Stimulated activated naive B cell treated with anti-CD40 and anti-IgM and Interleukin-4, amounts not matched to agents 10 μg/mL and 1 μg/mL and 100 μg/mL, for 72 hours (primary cell): ENCODE results near the gene FAM53A.

ENCODE experiments used
- ATAC-seq, 2 donors: fragments of 150-1000 bp; cut with Tn5 transposase; replicated peaks; 2 replicates each; pipeline ENCODE4 v1.10.0; 2021; ENCODE audit warnings: moderate library complexity in 1 of 2
- DNase-seq: peaks from one replicate; pipeline ENCODE4 v3.0.0; 2021
- H3K27ac Mint-ChIP-seq: one replicate; pipeline ENCODE4 v1.8.0; 2022; ENCODE audit warnings: mild to moderate bottlenecking, mixed read lengths
- H3K27me3 Mint-ChIP-seq, 2 donors: one replicate each; pipeline ENCODE4 v1.8.0; 2022; ENCODE audit warnings: mixed read lengths in 2 of 2
- H3K36me3 Mint-ChIP-seq, 2 donors: one replicate each; pipeline ENCODE4 v1.8.0; 2022; ENCODE audit warnings: mixed read lengths in 2 of 2, mild to moderate bottlenecking in 1 of 2
- H3K4me1 Mint-ChIP-seq, 2 donors: one replicate each; pipeline ENCODE4 v1.8.0; 2022; ENCODE audit warnings: mixed read lengths in 2 of 2, mild to moderate bottlenecking in 1 of 2
- H3K4me3 Mint-ChIP-seq, 2 donors: one replicate each; pipeline ENCODE4 v1.8.0; 2022; ENCODE audit warnings: mild to moderate bottlenecking in 2 of 2, mixed read lengths in 2 of 2, moderate library complexity in 1 of 2
- H3K9me3 Mint-ChIP-seq, 2 donors: one replicate each; pipeline ENCODE4 v1.8.0; 2022; ENCODE audit warnings: mixed read lengths in 2 of 2, mild to moderate bottlenecking in 1 of 2

The FAM53A gene

GRCh38 chr4:1637580-1638271, 46.4 kb downstream of the FAM53A start:
- H3K4me3 Mint-ChIP-seq = no peak overlapping the region
- no peaks in the 10 kb centered on the region for H3K4me1 Mint-ChIP-seq
- no peaks in the 10 kb centered on the region for H3K9me3 Mint-ChIP-seq
- ATAC-seq (no peak), DNase-seq (no peak)
- H3K36me3 Mint-ChIP-seq = no peaks in the 10 kb centered on the region
- H3K27ac Mint-ChIP-seq = no peak overlapping the region
- H3K27me3 Mint-ChIP-seq = no peaks in the 10 kb centered on the region

DNA sequence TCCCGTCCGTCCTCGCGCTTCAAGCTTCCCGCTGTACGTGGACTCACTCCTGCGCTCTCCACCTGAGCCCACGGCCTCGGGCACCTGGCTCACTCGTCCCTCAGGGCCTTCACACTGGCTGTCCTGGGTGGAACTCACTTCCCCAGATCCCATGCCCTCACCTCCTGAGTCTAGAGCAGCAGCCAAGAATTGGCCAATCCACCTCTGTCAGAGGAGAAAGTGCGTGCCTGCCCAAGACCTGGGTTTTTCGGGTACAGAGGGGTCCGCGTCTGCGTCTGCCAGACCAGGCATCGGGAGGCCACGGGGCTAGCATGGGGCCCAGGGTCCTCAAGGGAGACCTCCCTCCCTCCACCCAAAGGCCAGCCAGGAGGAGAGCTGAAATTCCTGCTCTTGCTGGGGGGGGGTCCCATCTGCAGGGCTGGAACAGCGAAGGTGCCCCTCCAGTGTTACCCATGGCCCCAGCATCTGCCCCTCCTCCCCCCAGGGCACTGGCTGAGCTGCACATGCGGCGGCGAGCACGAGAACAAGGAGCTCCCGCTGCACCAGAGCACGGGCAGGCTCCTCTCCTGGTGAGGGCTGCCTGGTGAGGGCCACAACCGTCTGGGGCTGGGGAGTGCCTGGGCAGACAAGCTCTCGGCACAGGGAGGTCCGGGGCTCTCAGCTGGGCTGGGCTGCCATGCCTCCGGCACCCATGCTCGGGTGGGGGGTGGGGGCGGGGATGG, 47.5 kb downstream of the FAM53A start:
- no peaks in the 10 kb centered on the region for H3K4me1 Mint-ChIP-seq
- no peaks in the 10 kb centered on the region for H3K36me3 Mint-ChIP-seq
- H3K9me3 Mint-ChIP-seq = no peaks in the 10 kb centered on the region
- no peaks in the 10 kb centered on the region for H3K27me3 Mint-ChIP-seq
- H3K27ac Mint-ChIP-seq = no peak overlapping the region
- DNase-seq (no peak), ATAC-seq (no peak)
- no peak overlapping the region for H3K4me3 Mint-ChIP-seq

GRCh38 chr4:1635464-1635863, 48.6 kb downstream of the FAM53A start:
- no peak overlapping the region for H3K27ac Mint-ChIP-seq
- DNase-seq = no peak
- no peak for ATAC-seq
- no peaks in the 10 kb centered on the region for H3K27me3 Mint-ChIP-seq
- H3K9me3 Mint-ChIP-seq = no peaks in the 10 kb centered on the region
- H3K4me3 Mint-ChIP-seq = no peak overlapping the region
- H3K4me1 Mint-ChIP-seq = no peaks in the 10 kb centered on the region
- H3K36me3 Mint-ChIP-seq = no peaks in the 10 kb centered on the region

DNA sequence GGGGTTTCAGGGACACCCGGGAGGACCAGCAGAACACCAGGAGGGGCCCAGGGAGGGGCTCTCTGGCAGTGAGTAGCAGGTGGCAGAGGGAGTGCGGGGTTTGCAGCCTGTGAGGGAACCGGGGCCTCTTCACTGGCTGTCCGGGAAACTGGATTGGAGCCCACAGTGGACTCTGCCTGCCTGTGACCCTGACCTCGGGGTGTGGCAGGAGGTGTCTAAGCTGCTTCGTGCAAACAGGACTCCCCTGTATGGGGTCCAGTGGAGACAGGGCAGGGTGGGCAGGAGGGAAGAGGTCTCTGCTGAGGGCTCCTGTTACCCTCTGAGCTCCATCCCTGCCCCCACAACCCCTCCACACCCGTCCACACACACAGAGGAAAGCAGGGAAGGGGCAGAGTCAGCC, 50.1 kb downstream of the FAM53A start:
- no peak for ATAC-seq
- Mint-ChIP-seq H3K4me3 (no peak overlapping the region), H3K36me3 (no peaks in the 10 kb centered on the region), H3K27ac (no peak overlapping the region), H3K27me3 (no peaks in the 10 kb centered on the region), H3K4me1 (no peaks in the 10 kb centered on the region), H3K9me3 (no peaks in the 10 kb centered on the region)
- DNase-seq = no peak

- Mint-ChIP-seq H3K4me1 (no peaks in the 10 kb centered on the region), H3K36me3 (no peaks in the 10 kb centered on the region), H3K9me3 (no peaks in the 10 kb centered on the region), H3K27ac (no peak overlapping the region), H3K4me3 (no peak overlapping the region), H3K27me3 (no peaks in the 10 kb centered on the region)
- no peak for DNase-seq
- ATAC-seq = no peak
Observed at GRCh38 chr4:1632109-1633104, 51.7 kb downstream of the FAM53A start.

- no peaks in the 10 kb centered on the region for H3K9me3 Mint-ChIP-seq
- no peaks in the 10 kb centered on the region for H3K36me3 Mint-ChIP-seq
- H3K4me3 Mint-ChIP-seq = no peak overlapping the region
- ATAC-seq = no peak
- H3K27me3 Mint-ChIP-seq = no peaks in the 10 kb centered on the region
- DNase-seq = no peak
- H3K4me1 Mint-ChIP-seq = no peaks in the 10 kb centered on the region
- H3K27ac Mint-ChIP-seq = no peak overlapping the region
Observed at GRCh38 chr4:1631136-1631535, 53.0 kb downstream of the FAM53A start.

GRCh38 chr4:1630266-1630665, 53.8 kb downstream of the FAM53A start:
- no peaks in the 10 kb centered on the region for H3K4me1 Mint-ChIP-seq
- ATAC-seq = no peak
- H3K27ac Mint-ChIP-seq = no peak overlapping the region
- no peaks in the 10 kb centered on the region for H3K27me3 Mint-ChIP-seq
- no peak for DNase-seq
- no peak overlapping the region for H3K4me3 Mint-ChIP-seq
- H3K9me3 Mint-ChIP-seq = no peaks in the 10 kb centered on the region
- H3K36me3 Mint-ChIP-seq = no peaks in the 10 kb centered on the region

GRCh38 chr4:1629699-1630083, 54.4 kb downstream of the FAM53A start:
- Mint-ChIP-seq H3K36me3 (no peaks in the 10 kb centered on the region), H3K4me3 (no peak overlapping the region), H3K9me3 (no peaks in the 10 kb centered on the region), H3K27ac (no peak overlapping the region), H3K27me3 (no peaks in the 10 kb centered on the region), H3K4me1 (no peaks in the 10 kb centered on the region)
- ATAC-seq (no peak), DNase-seq (no peak)

- Mint-ChIP-seq H3K9me3 (no peaks in the 10 kb centered on the region), H3K27me3 (no peaks in the 10 kb centered on the region), H3K36me3 (no peaks in the 10 kb centered on the region), H3K27ac (no peak overlapping the region), H3K4me3 (no peak overlapping the region), H3K4me1 (no peaks in the 10 kb centered on the region)
- DNase-seq (peak; percentile 50), ATAC-seq (peak; percentile 84 to 89)
Observed at GRCh38 chr4:1628892-1629698, 55.0 kb downstream of the FAM53A start.

DNA sequence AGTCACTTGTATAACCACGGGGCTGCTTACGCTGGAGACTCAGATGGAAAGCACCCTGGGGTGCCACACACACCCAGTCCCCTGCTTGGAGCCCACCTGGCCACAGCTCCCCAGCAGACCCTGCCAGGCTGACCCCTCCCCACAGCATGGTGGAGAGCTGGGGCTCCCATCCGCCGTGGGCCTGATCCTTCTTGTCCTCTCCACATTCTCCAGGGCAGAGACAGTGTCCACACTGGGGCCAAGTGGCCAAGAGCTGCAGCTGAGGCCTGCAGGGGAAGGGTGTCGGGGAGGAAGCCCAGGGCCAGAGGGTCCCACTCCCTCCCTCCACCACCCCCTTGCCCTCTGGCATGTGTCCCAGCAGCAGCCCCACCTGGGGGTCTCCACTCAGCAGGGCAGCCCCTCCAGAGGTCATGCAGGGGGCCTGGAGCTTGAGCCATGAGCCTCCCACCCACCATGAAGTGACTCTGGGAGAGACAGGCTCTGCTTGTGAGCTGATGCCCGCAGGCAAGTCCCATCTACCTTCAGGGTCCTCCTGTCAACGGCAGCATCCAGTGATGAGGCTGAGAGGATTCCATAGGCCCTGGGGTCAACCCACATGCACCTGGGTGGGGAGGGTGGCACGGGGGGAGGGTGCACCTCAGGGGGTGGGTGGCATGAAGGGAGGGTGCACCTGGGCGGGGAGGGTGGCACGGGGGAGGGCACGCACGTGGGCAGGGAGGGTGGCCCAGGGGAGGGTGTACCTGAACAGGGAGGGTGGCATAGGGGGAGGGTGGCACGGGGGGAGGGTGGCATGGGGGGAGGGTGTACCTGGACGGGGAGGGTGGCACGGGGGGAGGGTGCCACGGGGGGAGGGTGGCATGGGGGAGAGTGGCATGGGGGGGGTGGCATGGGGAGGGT, 56.4 kb downstream of the FAM53A start:
- no peak overlapping the region for H3K4me3 Mint-ChIP-seq
- no peak overlapping the region for H3K27ac Mint-ChIP-seq
- H3K9me3 Mint-ChIP-seq = no peaks in the 10 kb centered on the region
- ATAC-seq (no peak), DNase-seq (no peak)
- H3K36me3 Mint-ChIP-seq = no peaks in the 10 kb centered on the region
- no peaks in the 10 kb centered on the region for H3K27me3 Mint-ChIP-seq
- no peaks in the 10 kb centered on the region for H3K4me1 Mint-ChIP-seq

DNA sequence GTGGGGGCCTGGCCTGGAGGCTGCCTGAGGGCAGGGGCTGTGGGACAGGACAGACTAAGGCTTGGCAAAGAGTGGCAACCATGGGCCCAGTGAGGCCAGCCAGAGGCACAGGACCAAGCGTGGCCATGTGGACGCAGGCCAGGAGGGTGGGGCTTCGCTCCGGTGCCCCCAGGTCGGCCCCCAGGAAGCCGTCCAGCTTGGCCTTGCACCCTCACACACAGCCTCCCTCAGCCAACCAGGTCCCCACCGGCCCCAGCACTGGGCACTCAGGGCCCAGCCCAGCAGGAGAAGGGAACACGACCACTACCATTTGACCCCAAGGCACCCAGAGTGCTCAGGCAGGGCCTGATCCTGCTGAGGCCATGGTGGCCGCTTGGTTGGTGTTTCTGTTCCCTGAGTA, 57.2 kb downstream of the FAM53A start:
- Mint-ChIP-seq H3K36me3 (no peaks in the 10 kb centered on the region), H3K27ac (no peak overlapping the region), H3K27me3 (no peaks in the 10 kb centered on the region), H3K4me3 (no peak overlapping the region), H3K9me3 (no peaks in the 10 kb centered on the region), H3K4me1 (no peaks in the 10 kb centered on the region)
- DNase-seq (no peak), ATAC-seq (no peak)

GRCh38 chr4:1626151-1626550, 58.0 kb downstream of the FAM53A start:
- no peaks in the 10 kb centered on the region for H3K36me3 Mint-ChIP-seq
- no peaks in the 10 kb centered on the region for H3K27me3 Mint-ChIP-seq
- no peaks in the 10 kb centered on the region for H3K4me1 Mint-ChIP-seq
- no peak overlapping the region for H3K4me3 Mint-ChIP-seq
- peaks cover 0 to 1% of the 10 kb centered on the region in 2 donors for H3K9me3 Mint-ChIP-seq
- DNase-seq (no peak), ATAC-seq (no peak)
- H3K27ac Mint-ChIP-seq = no peak overlapping the region

GRCh38 chr4:1625600-1626138, 58.4 kb downstream of the FAM53A start:
- Mint-ChIP-seq H3K27me3 (no peaks in the 10 kb centered on the region), H3K36me3 (no peaks in the 10 kb centered on the region), H3K9me3 (peaks cover 0 to 3% of the 10 kb centered on the region in 2 donors), H3K27ac (no peak overlapping the region), H3K4me1 (no peaks in the 10 kb centered on the region), H3K4me3 (no peak overlapping the region)
- no peak for ATAC-seq
- no peak for DNase-seq
